ENCODE measurements around the gene FANCG. TPM values are rescaled to one million over a fixed set of nuclear protein-coding genes. Genes with fewer than 3 reads are reported as not detected.

The FANCG gene
- total RNA-seq, 2 experiments from 2014 or later: 92.8 to 93.4 TPM

DNA sequence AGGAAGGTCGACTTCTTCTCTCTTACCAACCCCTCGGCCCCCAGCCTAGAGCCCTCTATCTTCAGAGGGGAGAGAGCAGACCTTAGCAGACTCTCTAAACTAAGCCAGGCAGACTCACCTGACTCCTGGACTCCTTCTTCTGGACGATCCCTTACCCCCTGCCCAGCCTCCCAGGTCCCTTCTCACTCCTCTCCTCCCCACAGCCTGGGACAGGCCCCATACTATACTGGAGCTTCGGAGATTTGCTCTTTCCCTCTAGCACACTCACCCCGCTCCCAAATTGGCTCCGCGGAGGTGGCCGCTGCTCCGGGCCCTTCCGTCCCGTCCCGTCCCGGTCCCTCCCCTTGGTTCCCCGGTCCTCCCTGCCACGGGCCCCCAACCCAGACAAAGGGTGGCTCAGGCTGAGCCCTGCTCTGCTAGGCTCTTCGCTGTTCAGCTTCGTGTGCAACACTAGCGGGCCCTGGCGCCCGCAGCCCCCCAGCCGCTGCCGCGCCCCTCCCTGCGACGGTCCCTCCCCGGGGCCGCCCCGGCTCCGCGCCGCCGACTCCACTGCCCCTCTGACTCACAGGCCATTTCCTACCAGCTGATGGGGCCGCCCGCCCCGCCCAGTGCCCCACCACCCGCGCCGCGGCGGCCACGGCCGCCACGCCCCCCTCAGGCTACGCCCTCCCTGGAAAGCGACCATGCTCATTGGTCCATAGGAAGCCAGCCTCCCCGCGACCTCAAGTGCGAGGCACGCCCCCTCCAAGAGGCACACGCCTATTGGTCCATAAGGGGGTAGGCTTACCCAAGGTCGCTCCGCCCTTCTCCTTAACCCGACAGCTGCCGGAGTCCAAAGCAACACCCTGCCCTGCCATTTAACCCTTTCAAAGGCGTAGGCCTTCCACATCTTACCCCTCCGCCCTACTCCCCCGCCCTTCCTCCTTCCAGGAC lies 31.5 kb upstream of the FANCG start:
- intact Hi-C loops (cut with DNase I, micrococcal nuclease): loop anchor here (1.0 to 10.0 kb wide), 16 partner anchors 8 to 1084 kb away; partner anchors contain the start of genes DNAJB5 (in 2 of the 2), HINT2 (in 2 of the 2), PIGO (in 2 of the 2) and STOML2 (in 2 of the 2)
- no peaks in the 10 kb centered on the region for H3K36me3 Mint-ChIP-seq (ENCODE audit: low read depth)
- DNase-seq: peak; percentile 98
- CTCF ChIA-PET: interaction anchor here (0.8 to 1.3 kb wide), 3 partner anchors 8 to 60 kb away, joined by 3 to 4 read pairs (median 4); partner anchors contain the start of genes FANCG and STOML2
- peak overlapping the region; percentile 63 for H3K4me3 Mint-ChIP-seq
- H3K27ac Mint-ChIP-seq: peak overlapping the region; percentile 90
- H3K9me3 Mint-ChIP-seq (ENCODE audit: low read depth): no peaks in the 10 kb centered on the region
- peaks cover 48% of the 10 kb centered on the region for H3K4me1 Mint-ChIP-seq
- POLR2A ChIA-PET: interaction anchor here (0.5 to 0.8 kb wide), 3 partner anchors 8 to 771 kb away, joined by 3 to 4 read pairs (median 3); partner anchors contain the start of gene STOML2
- H3K27me3 Mint-ChIP-seq: no peaks in the 10 kb centered on the region
- peak; percentile 82 for ATAC-seq

DNA sequence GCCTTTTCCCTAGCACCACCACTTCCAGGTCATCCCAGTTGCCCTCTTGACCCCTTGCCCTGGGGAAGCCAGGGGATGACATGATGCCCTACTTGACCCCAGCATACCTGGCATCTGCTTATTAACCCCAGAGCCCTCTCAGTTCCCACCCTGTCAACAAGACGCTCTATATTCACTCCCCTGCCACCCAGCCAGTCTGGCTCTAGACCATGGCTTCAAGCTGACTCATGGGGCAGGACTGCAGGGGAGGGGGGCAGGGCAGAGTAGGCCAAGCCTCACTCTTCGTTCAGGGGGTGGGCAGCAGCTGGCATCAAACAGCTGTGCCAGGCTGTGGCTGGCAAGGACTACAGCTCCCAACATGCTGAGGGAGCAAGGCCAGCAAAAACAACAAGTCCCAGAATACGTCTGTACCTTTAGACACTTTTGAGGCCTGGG lies 30.6 kb upstream of the FANCG start:
- H3K9me3 Mint-ChIP-seq (ENCODE audit: low read depth): no peaks in the 10 kb centered on the region
- peak; percentile 29 for DNase-seq
- ChIA-PET POLR2A (no interaction called here), CTCF (interaction anchor here (0.7 kb wide), 1 partner anchor 14 kb away, joined by 3 read pairs; the partner anchor contains the start of gene PIGO)
- H3K27me3 Mint-ChIP-seq: no peaks in the 10 kb centered on the region
- H3K36me3 Mint-ChIP-seq (ENCODE audit: low read depth): peaks cover 3% of the 10 kb centered on the region
- H3K4me1 Mint-ChIP-seq: peaks cover 42% of the 10 kb centered on the region
- intact Hi-C loops (cut with DNase I, micrococcal nuclease): loop anchor here (2.0 to 10.0 kb wide), 7 partner anchors 14 to 1084 kb away; partner anchors contain the start of genes CLTA (in 1 of the 2), CREB3 (in 1 of the 2), ENHO (in 1 of the 2) and HINT2 (in 1 of the 2)
- no peak overlapping the region for H3K27ac Mint-ChIP-seq
- ATAC-seq: no peak
- peak overlapping the region; percentile 63 for H3K4me3 Mint-ChIP-seq

DNA sequence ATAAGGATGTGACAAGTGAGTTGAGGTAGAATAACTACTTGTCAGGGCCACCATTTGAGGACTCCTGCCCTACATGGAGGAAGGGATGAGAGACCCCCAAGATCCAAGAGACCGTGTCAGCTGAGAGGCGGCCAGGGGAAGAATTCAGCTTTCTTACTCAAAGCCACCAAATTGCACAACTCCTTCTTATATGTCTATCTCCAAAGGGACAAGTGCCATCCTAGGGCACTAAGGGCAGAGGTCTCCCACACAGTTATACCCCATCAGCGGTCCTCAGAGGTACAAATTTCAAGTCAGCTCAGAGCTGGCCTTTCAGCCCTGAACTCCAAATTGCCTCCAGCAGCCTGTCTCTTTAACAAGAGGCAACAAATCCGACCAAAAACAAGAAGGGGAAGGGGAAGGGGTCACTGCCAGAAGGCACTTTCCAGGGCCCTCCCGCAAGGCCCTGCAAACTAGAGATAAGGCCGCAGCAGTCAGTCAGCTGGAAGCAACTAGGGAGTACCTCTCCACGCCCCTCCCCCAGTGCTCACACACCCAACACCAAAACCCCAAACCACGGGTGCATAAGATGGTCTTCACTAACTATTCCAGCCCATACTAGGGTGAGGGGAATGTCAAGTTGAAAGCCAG lies 29.3 kb upstream of the FANCG start:
- no peak for ATAC-seq

DNA sequence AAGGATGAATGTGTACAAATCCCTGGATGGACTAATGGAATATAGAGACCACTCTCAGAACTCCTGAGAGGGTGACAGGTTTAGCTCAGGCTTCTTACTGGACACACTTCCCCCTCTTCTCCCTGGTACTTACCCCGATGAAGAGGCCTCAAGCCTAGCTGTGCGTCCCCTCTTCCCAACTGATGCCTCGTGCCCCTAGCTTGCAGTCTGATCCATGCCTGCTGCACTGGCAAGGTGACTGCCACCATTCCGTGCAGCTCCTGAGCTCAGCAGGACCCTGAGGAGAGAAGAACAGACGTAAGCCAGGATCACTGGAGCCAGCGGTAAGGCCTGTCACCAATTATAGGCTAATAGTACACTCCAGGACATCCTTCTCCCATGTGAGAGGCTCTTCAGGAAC lies 28.7 kb upstream of the FANCG start:
- Mint-ChIP-seq H3K4me1 (peaks cover 27% of the 10 kb centered on the region), H3K9me3 (ENCODE audit: low read depth) (no peaks in the 10 kb centered on the region), H3K27me3 (no peaks in the 10 kb centered on the region), H3K27ac (no peak overlapping the region), H3K4me3 (no peak overlapping the region), H3K36me3 (ENCODE audit: low read depth) (peaks cover 3% of the 10 kb centered on the region)
- POLR2A ChIA-PET: no interaction called here
- ATAC-seq (no peak), DNase-seq (no peak)
- CTCF ChIA-PET: interaction anchor here (0.6 to 0.7 kb wide), 2 partner anchors 430 to 445 kb away, joined by 3 read pairs; no protein-coding TSS in a partner anchor
- intact Hi-C loops (cut with DNase I, micrococcal nuclease): no loop called here

More for the DNA sequence above, 29.3 kb upstream of the FANCG start:
- Mint-ChIP-seq H3K27me3 (no peaks in the 10 kb centered on the region), H3K4me1 (peaks cover 30% of the 10 kb centered on the region), H3K9me3 (ENCODE audit: low read depth) (no peaks in the 10 kb centered on the region), H3K4me3 (no peak overlapping the region), H3K27ac (no peak overlapping the region), H3K36me3 (ENCODE audit: low read depth) (peaks cover 3% of the 10 kb centered on the region)
- DNase-seq: no peak
- ChIA-PET POLR2A (no interaction called here), CTCF (interaction anchor here (0.6 to 0.9 kb wide), 3 partner anchors 27 to 463 kb away, joined by 3 to 4 read pairs (median 3); no protein-coding TSS in a partner anchor)
- intact Hi-C loops (cut with DNase I, micrococcal nuclease): no loop called here

DNA sequence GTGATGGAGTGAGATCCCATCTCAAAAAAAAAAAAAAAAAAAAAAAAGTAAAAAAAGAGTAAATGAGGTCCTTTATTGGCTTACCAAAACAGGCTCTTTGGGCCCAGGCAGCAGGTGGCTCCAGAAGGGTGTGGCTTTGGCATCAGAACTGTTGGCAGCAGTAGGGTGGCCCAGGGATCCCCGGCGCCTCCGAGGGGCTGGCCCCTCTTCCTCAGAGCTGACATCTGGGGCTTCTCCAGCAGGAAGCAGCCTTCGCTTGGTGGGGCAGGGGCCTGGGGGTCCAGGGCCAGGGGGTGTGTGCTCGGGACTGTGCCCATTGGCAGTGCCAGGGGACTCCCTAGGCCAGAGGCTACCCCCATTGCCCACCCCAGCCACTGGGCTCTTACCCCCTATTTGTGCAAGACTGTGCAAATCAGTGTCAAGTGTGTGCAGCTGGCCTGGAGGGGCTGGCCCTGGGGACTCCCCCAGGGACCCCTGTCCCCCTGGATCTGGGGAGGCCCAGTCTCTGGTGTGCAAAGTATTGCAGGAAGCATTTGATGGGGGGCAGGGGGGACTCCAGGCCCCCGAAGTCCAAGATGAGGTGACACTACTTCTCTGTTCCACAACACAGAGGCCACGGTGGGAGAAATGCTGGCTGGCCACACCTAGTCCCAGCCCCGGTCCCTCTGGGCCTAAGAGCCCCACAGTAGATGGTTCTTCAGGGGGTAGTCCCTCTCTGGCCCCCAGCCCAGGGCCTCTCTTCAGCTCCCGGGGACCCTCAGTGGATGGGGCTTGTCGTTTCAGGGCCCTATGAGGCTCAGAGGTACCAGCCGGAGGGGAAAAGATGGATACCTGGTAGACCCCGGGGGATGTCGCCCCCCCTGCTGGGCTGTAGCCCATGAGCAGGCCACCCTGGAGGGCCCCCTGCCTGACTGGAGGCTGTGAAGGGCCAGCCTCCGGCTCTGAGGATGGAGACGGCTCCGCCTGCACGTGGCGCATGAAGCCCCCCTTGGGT lies 27.9 kb upstream of the FANCG start:
- CTCF ChIA-PET: interaction anchor here (0.7 to 1.4 kb wide), 4 partner anchors 11 to 446 kb away, joined by 3 to 5 read pairs (median 3); partner anchors contain the start of gene PIGO
- DNase-seq (no peak), ATAC-seq (no peak)
- POLR2A ChIA-PET: no interaction called here
- H3K4me3 Mint-ChIP-seq: no peak overlapping the region
- intact Hi-C loops (cut with DNase I, micrococcal nuclease): no loop called here
- H3K9me3 Mint-ChIP-seq (ENCODE audit: low read depth): no peaks in the 10 kb centered on the region
- H3K36me3 Mint-ChIP-seq (ENCODE audit: low read depth): peaks cover 6% of the 10 kb centered on the region
- no peaks in the 10 kb centered on the region for H3K27me3 Mint-ChIP-seq
- peaks cover 29% of the 10 kb centered on the region for H3K4me1 Mint-ChIP-seq
- no peak overlapping the region for H3K27ac Mint-ChIP-seq

DNA sequence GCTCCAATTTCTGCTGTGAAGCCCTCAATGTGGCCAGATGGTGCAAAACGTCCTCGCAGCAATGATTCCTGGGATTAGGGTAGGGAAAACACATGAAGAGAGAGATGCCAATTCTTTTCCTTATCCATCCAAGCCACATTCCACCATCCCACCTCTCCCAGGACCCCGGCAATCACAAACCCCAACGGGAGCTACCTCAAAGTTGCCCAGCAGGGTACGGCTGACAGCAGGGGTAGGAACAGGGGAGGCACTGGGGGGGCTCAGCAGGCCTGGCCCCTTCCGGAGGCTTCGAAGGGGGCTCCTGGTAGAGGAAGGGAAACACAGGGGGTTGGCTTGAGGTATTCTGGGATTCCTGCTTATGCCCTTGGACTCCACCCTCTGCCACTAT lies 26.6 kb upstream of the FANCG start:
- no peak overlapping the region for H3K4me3 Mint-ChIP-seq
- peaks cover 15% of the 10 kb centered on the region for H3K36me3 Mint-ChIP-seq (ENCODE audit: low read depth)
- CTCF ChIA-PET: interaction anchor here (0.9 to 1.4 kb wide), 3 partner anchors 10 to 55 kb away, joined by 3 to 7 read pairs (median 5); partner anchors contain the start of gene PIGO
- H3K27me3 Mint-ChIP-seq: no peaks in the 10 kb centered on the region
- DNase-seq (no peak), ATAC-seq (no peak)
- no peaks in the 10 kb centered on the region for H3K9me3 Mint-ChIP-seq (ENCODE audit: low read depth)
- peaks cover 23% of the 10 kb centered on the region for H3K4me1 Mint-ChIP-seq
- intact Hi-C loops (cut with DNase I, micrococcal nuclease): no loop called here
- POLR2A ChIA-PET: interaction anchor here (1.5 kb wide), 1 partner anchor 8 kb away, joined by 4 read pairs; no protein-coding TSS in a partner anchor
- H3K27ac Mint-ChIP-seq: no peak overlapping the region

DNA sequence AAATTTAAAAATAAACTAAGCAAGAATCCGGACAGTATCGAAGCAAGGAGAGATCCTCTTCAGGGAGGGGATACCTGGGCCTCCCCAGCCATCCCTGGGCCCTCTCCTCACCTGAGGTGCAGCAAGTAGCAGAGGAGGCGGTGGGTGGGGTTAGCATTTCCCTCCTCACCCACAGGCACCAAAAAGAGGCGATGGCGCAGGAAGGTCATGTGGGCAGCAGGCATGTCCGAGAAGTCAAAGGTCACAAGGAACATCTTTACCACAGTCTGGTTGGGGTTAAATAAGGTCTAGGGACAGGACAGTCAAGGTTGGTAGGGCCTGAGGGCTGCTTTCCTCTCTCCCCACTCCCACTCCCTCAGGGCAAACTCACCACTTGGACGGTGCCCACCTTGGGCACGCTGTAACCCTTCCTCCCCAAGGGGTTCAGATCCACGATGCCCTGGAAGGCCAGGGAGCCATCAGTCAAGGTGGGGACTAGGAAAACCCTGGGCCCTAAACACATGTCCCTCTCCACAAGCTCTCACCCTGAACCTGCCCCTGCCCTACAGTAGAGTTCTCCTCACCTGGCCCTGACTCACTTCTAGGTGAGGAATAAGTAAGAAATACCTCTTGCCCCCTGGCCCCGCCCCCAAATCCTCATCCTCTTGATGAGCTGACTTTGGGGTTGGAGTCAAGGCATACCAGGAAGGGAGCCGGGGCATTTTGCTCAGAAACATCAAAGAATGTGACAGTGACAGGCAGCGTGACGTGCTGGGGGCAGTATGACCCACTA lies 26.0 kb upstream of the FANCG start:
- intact Hi-C loops (cut with DNase I, micrococcal nuclease): no loop called here
- Mint-ChIP-seq H3K4me3 (no peak overlapping the region), H3K27ac (no peak overlapping the region), H3K9me3 (ENCODE audit: low read depth) (no peaks in the 10 kb centered on the region), H3K4me1 (peaks cover 26% of the 10 kb centered on the region), H3K36me3 (ENCODE audit: low read depth) (peaks cover 21% of the 10 kb centered on the region), H3K27me3 (no peaks in the 10 kb centered on the region)
- DNase-seq: no peak
- POLR2A ChIA-PET: interaction anchor here (1.5 kb wide), 1 partner anchor 9 kb away, joined by 4 read pairs; no protein-coding TSS in a partner anchor
- no peak for ATAC-seq
- CTCF ChIA-PET: interaction anchor here (1.2 kb wide), 1 partner anchor 9 kb away, joined by 7 read pairs; the partner anchor contains the start of gene PIGO

DNA sequence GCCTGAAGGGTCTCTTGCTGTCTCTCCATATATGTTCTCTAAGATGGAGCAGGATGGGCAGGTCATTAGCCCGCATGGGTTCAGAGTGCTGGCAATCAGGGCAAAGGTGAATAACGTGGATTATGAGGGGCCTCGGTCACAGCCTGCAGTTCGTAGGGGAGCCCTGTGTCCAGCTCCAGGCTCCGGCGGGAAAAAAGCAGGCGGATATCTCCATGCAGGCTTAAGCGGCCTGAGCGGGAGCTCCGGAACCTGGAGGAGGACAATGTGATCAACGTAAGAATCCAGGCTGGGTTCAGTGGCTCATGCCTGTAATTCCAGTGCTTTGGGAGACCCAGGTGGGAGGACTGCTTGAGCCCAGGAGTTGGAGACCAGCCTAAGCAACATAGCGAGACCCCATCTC lies 25.4 kb upstream of the FANCG start:
- POLR2A ChIA-PET: interaction anchor here (0.6 to 1.5 kb wide), 2 partner anchors 9 to 36 kb away, joined by 4 to 6 read pairs; no protein-coding TSS in a partner anchor
- ATAC-seq: no peak
- CTCF ChIA-PET: interaction anchor here (1.8 kb wide), 1 partner anchor 9 kb away, joined by 7 read pairs; no protein-coding TSS in a partner anchor
- Mint-ChIP-seq H3K9me3 (ENCODE audit: low read depth) (no peaks in the 10 kb centered on the region), H3K4me3 (no peak overlapping the region), H3K27me3 (no peaks in the 10 kb centered on the region), H3K36me3 (ENCODE audit: low read depth) (peaks cover 27% of the 10 kb centered on the region), H3K27ac (no peak overlapping the region), H3K4me1 (peaks cover 25% of the 10 kb centered on the region)
- intact Hi-C loops (cut with DNase I, micrococcal nuclease): no loop called here
- no peak for DNase-seq

DNA sequence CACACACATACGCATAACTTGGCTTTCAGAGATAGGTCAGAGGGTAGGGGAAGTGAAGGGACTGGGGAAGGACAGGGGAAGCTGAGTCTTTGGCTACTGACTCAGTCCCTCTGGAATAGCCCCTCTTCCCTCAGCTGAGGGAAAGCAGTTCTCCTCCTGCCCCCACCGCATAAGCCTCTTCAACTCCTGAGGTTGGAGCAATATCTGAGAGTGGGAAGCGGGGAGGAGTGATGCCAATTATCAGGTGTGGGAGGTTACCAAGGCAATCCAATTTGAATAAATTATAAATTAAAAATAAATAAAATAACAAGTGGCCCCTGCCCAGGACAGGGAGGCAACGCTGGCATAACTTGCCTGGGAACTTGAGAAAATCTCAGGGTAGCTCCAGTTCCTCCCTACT lies 24.8 kb upstream of the FANCG start:
- ATAC-seq (no peak), DNase-seq (no peak)
- H3K36me3 Mint-ChIP-seq (ENCODE audit: low read depth): peaks cover 31% of the 10 kb centered on the region
- CTCF ChIA-PET: interaction anchor here (0.8 to 1.8 kb wide), 2 partner anchors 9 to 205 kb away, joined by 4 to 7 read pairs; no protein-coding TSS in a partner anchor
- POLR2A ChIA-PET: interaction anchor here (0.6 to 3.2 kb wide), 2 partner anchors 10 to 25 kb away, joined by 3 to 18 read pairs; partner anchors contain the start of genes ATOSB and FANCG
- no peaks in the 10 kb centered on the region for H3K27me3 Mint-ChIP-seq
- H3K4me1 Mint-ChIP-seq: peaks cover 25% of the 10 kb centered on the region
- H3K9me3 Mint-ChIP-seq (ENCODE audit: low read depth): no peaks in the 10 kb centered on the region
- H3K4me3 Mint-ChIP-seq: no peak overlapping the region
- intact Hi-C loops (cut with DNase I, micrococcal nuclease): no loop called here
- H3K27ac Mint-ChIP-seq: no peak overlapping the region
